NCI-H2227 (cell line): ENCODE measurements around the gene HYAL3.

Experiments
- DNase-seq: peaks from one replicate; lab custom pipeline; 2025; ENCODE audit not compliant: unreplicated experiment; lab: John Stamatoyannopoulos, UW

HYAL3 gene

DNA sequence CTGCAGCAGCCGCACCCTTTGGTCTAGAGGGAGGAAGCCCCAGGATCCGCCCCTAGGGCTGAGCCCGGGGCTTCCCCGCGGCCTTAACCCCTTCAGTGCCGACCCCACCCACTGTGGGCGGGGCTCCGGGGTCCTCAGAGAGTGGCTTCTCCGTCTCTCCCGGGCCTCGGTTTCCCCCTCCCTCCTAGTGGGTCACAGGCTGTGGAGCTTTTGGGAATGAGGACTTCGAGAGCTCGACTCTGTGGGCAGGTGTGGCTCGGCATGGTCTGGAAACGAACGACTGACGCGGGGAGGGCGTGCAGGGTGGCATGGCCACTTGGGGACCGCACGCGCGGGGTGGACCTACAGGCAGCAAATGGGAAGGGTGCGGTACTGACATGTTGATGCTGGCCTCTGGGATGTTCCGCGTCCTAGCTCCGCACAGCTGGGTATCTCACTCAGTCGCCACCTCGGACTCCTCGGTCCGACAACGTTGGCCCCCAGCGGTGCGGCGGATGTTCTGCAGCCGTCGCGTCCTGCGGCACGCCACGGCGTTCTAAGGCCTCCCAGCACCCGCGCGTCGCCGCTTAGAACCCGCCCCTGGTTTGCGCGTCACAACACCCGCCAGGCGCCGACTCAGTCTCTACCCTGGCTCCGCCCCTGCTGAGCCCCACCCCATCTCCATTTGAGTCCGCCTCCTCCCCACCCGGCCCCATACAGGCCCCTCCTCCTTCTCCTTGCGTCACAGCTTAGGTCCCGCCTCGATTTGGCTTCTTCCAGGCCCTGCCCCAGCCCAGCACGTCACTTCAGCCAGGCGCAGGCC, at the start of gene HYAL3, which contains the start of gene NAA80:
Gene HYAL3 (minus strand): TSS at position 570 of the 802 bp plus-strand sequence. CDS start 3,803 bp downstream, outside the sequence.
Gene NAA80 (minus strand): TSS at position 570 of the 802 bp plus-strand sequence. CDS start 1,942 bp downstream, outside the sequence.
- DNase-seq = peak; percentile 97

- DNase-seq = peak; percentile 80
These were observed 48.1 kb upstream of the HYAL3 start for GRCh38 chr3:50347187-50347813.

GRCh38 chr3:50345586-50346234, 46.5 kb upstream of the HYAL3 start, which contains the start of gene ZMYND10:
Gene ZMYND10 (minus strand): TSS chr3:50345732. CDS start chr3:50345579, 153 bp downstream.
- DNase-seq = peak; percentile 80

DNA sequence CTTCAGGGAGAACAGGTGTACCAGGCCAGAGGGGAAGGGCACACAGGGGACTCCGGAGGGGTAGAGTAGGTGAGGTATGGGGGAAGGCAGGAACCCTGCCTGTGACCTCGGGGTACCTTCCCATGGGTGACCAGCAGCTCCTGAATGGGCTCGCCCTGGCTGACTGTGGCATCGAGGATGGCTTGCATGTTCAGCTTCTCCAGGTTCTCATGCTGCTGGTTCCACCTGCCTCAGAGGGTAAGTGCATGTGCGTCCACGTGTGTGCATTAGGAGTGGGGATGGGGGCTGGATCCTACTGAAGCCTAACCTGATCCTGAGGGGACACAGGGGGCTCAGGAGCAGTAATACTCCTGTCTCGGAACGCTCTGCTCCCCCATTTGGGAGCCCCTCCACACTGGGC, 45.8 kb upstream of the HYAL3 start:
- DNase-seq = no peak

GRCh38 chr3:50342813-50343633, 43.8 kb upstream of the HYAL3 start:
- DNase-seq = no peak

DNA sequence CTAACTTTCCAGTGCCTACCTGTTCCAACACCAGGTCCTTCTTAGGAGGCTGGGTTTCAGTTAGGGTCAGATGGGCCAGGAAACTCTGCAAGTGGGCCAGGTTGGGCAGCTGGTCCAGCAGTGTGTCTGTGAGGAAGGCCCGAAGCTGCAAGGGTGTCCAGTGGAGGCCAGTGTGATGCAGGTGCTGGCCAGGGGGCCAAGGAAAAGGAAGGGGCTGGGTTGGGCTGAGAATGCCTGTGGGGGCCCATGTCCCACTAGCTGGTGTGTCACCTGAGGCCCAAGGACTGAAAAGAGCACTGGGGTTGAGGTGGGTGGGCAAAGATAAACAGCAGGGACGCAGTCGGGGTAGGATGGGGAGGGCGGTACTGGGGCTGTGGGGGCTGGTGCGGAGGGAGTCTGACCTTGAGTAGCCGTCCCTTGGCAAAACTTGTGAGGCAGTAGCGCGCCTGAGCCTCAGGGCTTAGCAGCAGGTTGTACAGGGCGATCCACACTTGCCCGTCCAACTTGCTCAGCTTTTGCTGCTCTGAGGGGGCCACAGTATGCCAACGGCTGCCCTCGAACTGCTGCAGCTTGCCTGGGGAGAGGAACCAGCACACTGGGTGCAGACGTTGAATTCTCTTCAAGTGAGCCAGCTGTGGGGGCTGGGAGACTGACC, 42.9 kb upstream of the HYAL3 start:
- no peak for DNase-seq

DNA sequence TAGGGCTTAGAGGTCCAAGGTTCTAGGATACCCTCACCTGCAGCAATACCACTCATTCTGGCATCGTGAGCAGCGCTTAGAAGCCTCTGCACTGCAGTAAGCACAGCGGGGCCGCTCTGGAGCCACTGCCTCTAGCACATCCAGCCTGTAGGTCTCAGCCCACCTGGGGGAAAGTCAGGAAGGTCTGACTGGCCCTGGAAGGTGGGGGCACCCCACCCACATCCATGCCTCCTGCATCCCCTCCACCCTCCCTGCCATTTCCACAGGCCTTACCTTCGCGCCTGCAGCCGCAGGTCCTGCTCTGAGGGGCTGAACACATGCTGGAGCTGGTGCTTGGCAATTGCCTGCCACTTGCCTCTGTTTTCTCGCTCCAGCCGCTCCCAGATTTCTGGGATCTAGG, 42.3 kb upstream of the HYAL3 start:
- DNase-seq = no peak

- no peak for DNase-seq
These were observed 41.5 kb upstream of the HYAL3 start, which contains the start of gene RASSF1 for GRCh38 chr3:50340448-50341329. Gene RASSF1 (minus strand): TSS chr3:50340836. CDS start chr3:50340805, 31 bp downstream.

- DNase-seq = no peak
These were observed 40.9 kb upstream of the HYAL3 start for GRCh38 chr3:50340147-50340447.

DNA sequence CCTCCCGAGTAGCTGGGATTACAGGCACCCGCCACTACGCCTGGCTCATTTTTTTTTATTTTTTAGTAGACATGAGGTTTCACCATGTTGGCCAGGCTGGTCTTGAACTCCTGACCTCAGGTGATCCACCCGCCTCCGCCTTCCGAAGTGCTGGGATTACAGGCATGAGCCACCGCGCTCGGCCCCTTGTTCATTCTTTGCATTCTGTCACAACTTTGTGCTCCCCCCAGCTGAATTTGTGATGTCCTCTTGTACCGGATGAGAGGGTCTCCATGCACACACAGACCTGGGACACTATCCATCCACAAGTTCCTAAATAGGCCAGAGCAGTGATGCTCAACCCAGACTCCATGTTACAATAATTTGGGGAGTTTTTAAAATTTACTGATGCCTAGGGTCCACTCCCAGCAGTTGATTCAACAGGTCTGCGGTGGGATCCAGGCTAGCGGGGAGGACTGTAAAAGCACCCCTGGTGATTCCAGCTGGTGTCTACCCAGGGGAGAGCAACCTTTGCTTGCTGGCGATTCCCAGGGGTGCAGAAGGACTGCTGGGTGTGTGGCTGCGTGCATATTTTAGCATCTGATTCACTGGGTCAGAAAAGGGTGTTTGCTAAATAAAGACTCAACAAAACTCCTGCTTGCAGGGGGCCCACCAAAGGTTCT, 40.4 kb upstream of the HYAL3 start:
- no peak for DNase-seq

DNA sequence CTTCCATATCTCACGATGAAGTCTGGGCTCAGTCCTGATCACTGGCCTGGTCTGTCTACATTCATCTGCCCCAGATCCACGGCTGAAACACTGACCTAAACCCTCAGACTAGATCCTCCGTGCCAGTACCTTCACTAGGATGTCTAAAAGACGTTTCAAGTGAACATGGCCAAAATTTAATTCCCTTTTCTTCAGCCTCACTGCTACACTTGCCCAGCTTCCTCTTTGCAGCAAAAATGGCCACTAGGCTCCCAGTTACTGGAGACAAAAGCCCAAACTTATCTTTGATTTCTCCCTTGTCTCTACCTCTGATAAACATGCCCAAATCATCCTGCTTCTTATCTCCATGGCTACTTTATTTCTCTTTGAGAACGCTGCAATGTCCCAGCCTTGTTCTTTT, 39.8 kb upstream of the HYAL3 start:
- no peak for DNase-seq

- peak; percentile 97 for DNase-seq
These were observed 38.1 kb upstream of the HYAL3 start for GRCh38 chr3:50337175-50337861.

- DNase-seq = no peak
These were observed 37.4 kb upstream of the HYAL3 start for GRCh38 chr3:50336452-50337174.

GRCh38 chr3:50334339-50335075, 35.3 kb upstream of the HYAL3 start:
- DNase-seq = no peak

DNA sequence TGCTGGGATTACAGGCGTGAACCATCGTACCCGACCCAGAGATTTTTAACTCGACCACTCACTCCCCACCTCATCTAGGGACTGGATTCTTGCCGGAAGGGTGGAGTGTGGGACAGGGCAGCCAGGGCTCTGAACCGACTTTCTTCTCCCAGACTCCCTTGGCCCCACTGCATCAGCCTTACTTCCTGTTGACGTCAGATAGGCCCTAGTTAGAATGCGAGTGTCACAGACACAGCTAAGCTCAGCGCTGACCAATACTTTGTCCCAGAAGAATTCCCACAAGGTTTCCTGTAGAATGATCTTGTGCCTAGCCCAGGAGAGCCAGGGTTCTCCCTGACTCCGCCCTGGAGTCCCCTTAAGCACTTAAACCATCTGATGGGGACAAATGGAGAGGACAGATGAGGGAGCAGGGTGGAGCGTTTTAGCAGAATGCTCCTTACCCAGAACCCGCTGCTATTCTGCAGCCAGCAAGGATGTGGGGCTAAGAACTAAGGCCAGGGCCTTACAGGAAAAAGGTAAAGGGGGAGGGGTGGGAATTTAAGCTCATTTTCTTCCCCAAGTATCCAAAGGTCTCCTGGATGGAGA, 34.6 kb upstream of the HYAL3 start:
- no peak for DNase-seq

- no peak for DNase-seq
These were observed 32.2 kb upstream of the HYAL3 start for GRCh38 chr3:50331364-50331907.
